HL-60 (cell line): Measurements from ENCODE around the gene ABCG4.
"Not testable (repeated sequence)": the region's sequence is repeated elsewhere in the genome, so short reads cannot be mapped to it uniquely, and the experiment has no call there.

Experiments used
- DNase-seq, 2 experiments: peaks; one replicate each; pipeline ENCODE4 v3.0.0-alpha.2; 2010 to 2020; ENCODE audit warnings: low read depth in 1 of 2, low spot score in 1 of 2
- H3K27ac ChIP-seq: fragments of 250-450 bp; sonication (Bioruptor Pico); replicated peaks from 2 replicates; pipeline ENCODE4 v1.5.1; 2020; ENCODE audit warnings: mild to moderate bottlenecking, moderate library complexity
- H3K27me3 ChIP-seq: fragments of 250-450 bp; sonication (Bioruptor Pico); 2 replicates; pipeline ENCODE4 v1.5.1; 2021; ENCODE audit warnings: mild to moderate bottlenecking, moderate library complexity; ENCODE audit not compliant: insufficient read depth, poor library complexity, severe bottlenecking
- H3K4me3 ChIP-seq: replicated peaks from 2 replicates; pipeline ENCODE4 v1.5.1; 2011; ENCODE audit warnings: mild to moderate bottlenecking, control low read depth, low read length; ENCODE audit not compliant: insufficient read depth
- CTCF ChIP-seq: IDR thresholded peaks from one replicate; pipeline ENCODE4 v1.5.1; 2011; ENCODE audit warnings: low read length, control low read depth, inconsistent platforms; ENCODE audit not compliant: insufficient read depth
- GABPA ChIP-seq: IDR thresholded peaks from 2 replicates; pipeline ENCODE4 v1.6.1; 2012; ENCODE audit warnings: low read depth
- POLR2AphosphoS5 ChIP-seq: IDR thresholded peaks from 2 replicates; pipeline ENCODE4 v1.6.1; 2012; ENCODE audit warnings: low read depth
- REST ChIP-seq: IDR thresholded peaks from 2 replicates; pipeline ENCODE4 v1.6.1; 2012; ENCODE audit warnings: low read depth; ENCODE audit not compliant: insufficient replicate concordance
- SPI1 ChIP-seq: IDR thresholded peaks from 2 replicates; pipeline ENCODE4 v1.6.1; 2012; ENCODE audit warnings: low read depth, mild to moderate bottlenecking, borderline replicate concordance

Gene ABCG4

GRCh38 chr11:119194811-119195440 is 46.1 kb downstream of the ABCG4 start:
- H3K4me3 ChIP-seq: no peak overlapping the region
- no peak for DNase-seq
- H3K27me3 ChIP-seq: no peaks in the 10 kb centered on the region
- no peak overlapping the region for H3K27ac ChIP-seq
- no peak for TF ChIP-seq POLR2AphosphoS5
- no peak for TF ChIP-seq SPI1
- TF ChIP-seq CTCF: no peak
- TF ChIP-seq REST: no peak
- TF ChIP-seq GABPA: no peak

- no peak overlapping the region; the same call in 1 of the 2 replicates for H3K27ac ChIP-seq
- H3K27me3 ChIP-seq: no peaks in the 10 kb centered on the region
- TF ChIP-seq CTCF: no peak
- TF ChIP-seq POLR2AphosphoS5: no peak
- no peak for TF ChIP-seq SPI1
- TF ChIP-seq REST: no peak
- no peak for TF ChIP-seq GABPA
- no peak overlapping the region for H3K4me3 ChIP-seq
- no peak for DNase-seq
These were observed 46.8 kb downstream of the ABCG4 start for GRCh38 chr11:119195680-119196079.

- TF ChIP-seq CTCF: peak; percentile 80
- no peak for TF ChIP-seq POLR2AphosphoS5
- Histone ChIP-seq H3K4me3 (no peak overlapping the region), H3K27me3 (no peaks in the 10 kb centered on the region), H3K27ac (peak overlapping the region; percentile 61)
- DNase-seq: peak; percentile 87 to 91
These were observed 48.1 kb downstream of the ABCG4 start for GRCh38 chr11:119196833-119197483.

- Histone ChIP-seq H3K27ac (no peak overlapping the region), H3K4me3 (no peak overlapping the region), H3K27me3 (no peaks in the 10 kb centered on the region)
- DNase-seq: no peak
- no peak for TF ChIP-seq POLR2AphosphoS5
- TF ChIP-seq SPI1: no peak
- no peak for TF ChIP-seq CTCF
- no peak for TF ChIP-seq GABPA
- no peak for TF ChIP-seq REST
These were observed 50.1 kb downstream of the ABCG4 start for GRCh38 chr11:119198925-119199324.

GRCh38 chr11:119201236-119201635 is 52.4 kb downstream of the ABCG4 start:
- not testable (repeated sequence) for H3K4me3 ChIP-seq, DNase-seq, H3K27ac ChIP-seq, H3K27me3 ChIP-seq
